ENCODE measurements around the gene FAM149B1.
"Not testable (repeated sequence)": the region's sequence is repeated elsewhere in the genome, so short reads cannot be mapped to it uniquely, and the experiment has no call there.

FAM149B1 gene

GRCh38 chr10:73167783-73168464, at the start of gene FAM149B1, which contains the start of gene ECD:
Gene FAM149B1, plus strand, starts transcription at chr10:73168119. Its CDS starts 221 bp downstream, at chr10:73168340.
Gene ECD, minus strand, starts transcription at chr10:73168008. Its CDS starts 4,071 bp downstream, at chr10:73163937.
- DNase-seq, result peak; percentile 90

GRCh38 chr10:73119457-73119856, 48.5 kb upstream of the FAM149B1 start:
- DNase-seq, result no peak

- DNase-seq, result no peak
These were observed 48.0 kb upstream of the FAM149B1 start for GRCh38 chr10:73119952-73120351.

GRCh38 chr10:73126343-73126742, 41.6 kb upstream of the FAM149B1 start:
- DNase-seq, result no peak

- DNase-seq, result no peak
These were observed 36.6 kb upstream of the FAM149B1 start for GRCh38 chr10:73131301-73131700.

- no peak for DNase-seq
These were observed 35.8 kb upstream of the FAM149B1 start for GRCh38 chr10:73131913-73132686.

GRCh38 chr10:73134727-73135126, 33.2 kb upstream of the FAM149B1 start:
- DNase-seq, result no peak

GRCh38 chr10:73136627-73137026, 31.3 kb upstream of the FAM149B1 start:
- peak; percentile 28 for DNase-seq

- DNase-seq, result no peak
These were observed 28.7 kb upstream of the FAM149B1 start for GRCh38 chr10:73139251-73139650.

GRCh38 chr10:73141603-73142002, 26.3 kb upstream of the FAM149B1 start:
- DNase-seq, result no peak

GRCh38 chr10:73150633-73151413, 17.1 kb upstream of the FAM149B1 start:
- DNase-seq, result not testable (repeated sequence)

- DNase-seq, result no peak
These were observed 15.9 kb upstream of the FAM149B1 start for GRCh38 chr10:73152009-73152408.

GRCh38 chr10:73156054-73156453, 11.9 kb upstream of the FAM149B1 start:
- no peak for DNase-seq

- DNase-seq, result peak; percentile 42
These were observed 8.8 kb upstream of the FAM149B1 start for GRCh38 chr10:73159038-73159648.

- no peak for DNase-seq
These were observed 6.8 kb upstream of the FAM149B1 start for GRCh38 chr10:73161079-73161478.

- DNase-seq, result no peak
These were observed 6.3 kb upstream of the FAM149B1 start for GRCh38 chr10:73161662-73162061.

- no peak for DNase-seq
These were observed 4.8 kb upstream of the FAM149B1 start for GRCh38 chr10:73163096-73163495.

GRCh38 chr10:73166972-73167371, 947 bp upstream of the FAM149B1 start:
- DNase-seq, result no peak

- peak; percentile 3 for DNase-seq
These were observed 499 bp upstream of the FAM149B1 start for GRCh38 chr10:73167458-73167782.

- DNase-seq, result peak; percentile 35
These were observed 515 bp downstream of the FAM149B1 start for GRCh38 chr10:73168465-73168803.

- DNase-seq, result no peak
These were observed 1.4 kb downstream of the FAM149B1 start for GRCh38 chr10:73169320-73169719.

- no peak for DNase-seq
These were observed 4.9 kb downstream of the FAM149B1 start for GRCh38 chr10:73172867-73173266.
